ENCODE data around the gene RETN. TPM values are rescaled to one million over a fixed set of nuclear protein-coding genes. Genes with fewer than 3 reads are reported as not detected.

RETN gene
- total RNA-seq, 2 experiments from 2014 or later = not detected

DNA sequence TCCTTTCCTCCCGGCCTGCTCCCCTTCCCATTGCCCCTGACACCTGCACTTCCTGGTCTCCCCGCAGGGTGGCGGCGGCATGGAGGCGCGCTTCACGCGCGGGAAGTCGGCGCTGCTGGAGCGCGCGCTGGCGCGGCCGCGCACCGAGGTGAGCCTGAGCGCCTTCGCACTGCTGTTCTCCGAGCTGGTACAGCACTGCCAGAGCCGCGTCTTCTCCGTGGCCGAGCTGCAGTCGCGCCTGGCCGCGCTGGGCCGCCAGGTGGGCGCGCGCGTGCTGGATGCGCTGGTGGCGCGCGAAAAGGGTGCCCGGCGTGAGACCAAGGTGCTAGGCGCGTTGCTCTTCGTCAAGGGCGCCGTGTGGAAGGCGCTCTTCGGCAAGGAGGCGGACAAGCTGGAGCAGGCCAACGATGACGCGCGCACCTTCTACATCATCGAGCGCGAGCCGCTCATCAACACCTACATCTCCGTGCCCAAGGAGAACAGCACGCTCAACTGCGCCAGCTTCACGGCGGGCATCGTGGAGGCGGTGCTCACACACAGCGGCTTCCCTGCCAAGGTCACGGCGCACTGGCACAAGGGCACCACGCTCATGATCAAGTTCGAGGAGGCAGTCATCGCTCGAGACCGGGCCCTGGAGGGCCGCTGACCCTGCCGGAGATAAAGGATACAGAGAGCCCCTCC lies 13.5 kb downstream of the RETN start:
- H3K27me3 Mint-ChIP-seq = peaks cover 18% of the 10 kb centered on the region
- POLR2A ChIA-PET = no interaction called here
- H3K27ac Mint-ChIP-seq = peak overlapping the region; percentile 90
- H3K9me3 Mint-ChIP-seq = no peaks in the 10 kb centered on the region
- Histone ChIP-seq H3K27me3 (ENCODE audit: control insufficient read depth in 1 of 2, insufficient read depth in 2 of 2, low read length in 2 of 2) (peaks cover 0 to 6% of the 10 kb centered on the region in 2 experiments), H3K4me3 (ENCODE audit: low read length) (peak overlapping the region; percentile 100), H3K36me3 (ENCODE audit: insufficient read depth, low read length) (peaks cover 16% of the 10 kb centered on the region), H3K9me3 (ENCODE audit: control insufficient read depth in 1 of 2, insufficient read depth in 1 of 2, low read length in 2 of 2) (no peaks in the 10 kb centered on the region), H3K27ac (ENCODE audit: low read depth in 1 of 2, low read length in 2 of 2) (peak overlapping the region in 1 of 2 donors; percentile 83), H3K4me1 (ENCODE audit: insufficient read depth, low read length) (peaks cover 42% of the 10 kb centered on the region)
- peaks cover 28% of the 10 kb centered on the region for H3K4me1 Mint-ChIP-seq (ENCODE audit: low read depth)
- peak overlapping the region; percentile 97 for H3K4me3 Mint-ChIP-seq
- no peak for ATAC-seq (ENCODE audit: poor library complexity)
- CTCF ChIA-PET = interaction anchor here (2.2 to 3.1 kb wide), 2 partner anchors 113 to 118 kb away, joined by 30 to 39 read pairs; no protein-coding TSS in a partner anchor
- intact Hi-C loops (cut with DNase I, micrococcal nuclease) = loop anchor here in 1 of 2 experiments (5.0 to 10.0 kb wide), 2 partner anchors 328 to 580 kb away; no protein-coding TSS in a partner anchor
- TF ChIP-seq, protein P1, sequence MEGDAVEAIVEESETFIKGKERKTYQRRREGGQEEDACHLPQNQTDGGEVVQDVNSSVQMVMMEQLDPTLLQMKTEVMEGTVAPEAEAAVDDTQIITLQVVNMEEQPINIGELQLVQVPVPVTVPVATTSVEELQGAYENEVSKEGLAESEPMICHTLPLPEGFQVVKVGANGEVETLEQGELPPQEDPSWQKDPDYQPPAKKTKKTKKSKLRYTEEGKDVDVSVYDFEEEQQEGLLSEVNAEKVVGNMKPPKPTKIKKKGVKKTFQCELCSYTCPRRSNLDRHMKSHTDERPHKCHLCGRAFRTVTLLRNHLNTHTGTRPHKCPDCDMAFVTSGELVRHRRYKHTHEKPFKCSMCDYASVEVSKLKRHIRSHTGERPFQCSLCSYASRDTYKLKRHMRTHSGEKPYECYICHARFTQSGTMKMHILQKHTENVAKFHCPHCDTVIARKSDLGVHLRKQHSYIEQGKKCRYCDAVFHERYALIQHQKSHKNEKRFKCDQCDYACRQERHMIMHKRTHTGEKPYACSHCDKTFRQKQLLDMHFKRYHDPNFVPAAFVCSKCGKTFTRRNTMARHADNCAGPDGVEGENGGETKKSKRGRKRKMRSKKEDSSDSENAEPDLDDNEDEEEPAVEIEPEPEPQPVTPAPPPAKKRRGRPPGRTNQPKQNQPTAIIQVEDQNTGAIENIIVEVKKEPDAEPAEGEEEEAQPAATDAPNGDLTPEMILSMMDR (IDR thresholded peaks at IDR 0.05) = no peak
- H3K36me3 Mint-ChIP-seq (ENCODE audit: low read depth) = peaks cover 21% of the 10 kb centered on the region
- peak in 2 of 14 experiments; percentile 26 to 43 for DNase-seq

DNA sequence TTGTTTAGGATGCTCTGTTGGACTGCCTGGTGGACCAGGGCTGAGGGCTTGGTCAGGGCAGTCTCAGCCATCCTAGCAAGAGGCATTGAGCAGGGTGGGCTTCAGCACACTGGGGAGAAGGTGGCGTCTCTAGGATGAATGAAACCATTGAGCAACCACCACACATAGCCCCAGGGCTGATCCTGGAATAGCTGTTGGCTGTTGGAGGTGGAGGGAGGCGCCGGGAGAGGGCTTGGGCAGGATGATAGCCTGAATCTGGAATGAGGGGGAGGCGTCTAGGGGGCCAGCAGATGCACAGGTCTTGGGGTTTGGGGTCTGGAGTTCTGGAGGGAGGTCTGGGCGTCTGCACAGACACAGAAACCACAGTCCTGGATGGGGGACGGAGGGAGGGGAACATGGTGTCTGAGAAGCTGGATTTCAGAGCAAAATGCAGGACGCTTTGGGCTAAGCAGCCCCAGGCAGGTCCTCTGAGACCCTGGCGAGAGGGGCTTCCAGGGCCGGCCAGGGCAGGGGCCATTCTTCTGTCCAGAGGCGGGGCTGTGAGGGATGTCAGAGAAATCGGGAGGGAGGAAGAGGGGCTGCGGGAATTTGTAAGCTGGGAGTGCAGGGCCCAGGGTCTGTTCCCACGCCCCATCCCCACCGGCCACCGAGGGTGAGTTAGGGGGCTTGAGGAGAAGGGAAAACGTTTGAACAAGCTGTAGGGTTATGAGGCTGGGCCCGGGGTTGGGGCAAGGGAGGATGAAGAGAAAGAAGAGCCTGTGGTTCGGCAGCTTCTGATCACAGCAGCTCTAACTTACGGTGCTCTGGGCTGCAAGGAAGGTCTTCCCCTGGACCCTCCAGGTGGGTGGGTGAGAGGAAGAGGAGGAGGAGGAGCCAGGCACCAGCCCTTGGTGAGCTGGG lies 16.9 kb downstream of the RETN start:
- DNase-seq (no peak), ATAC-seq (ENCODE audit: poor library complexity) (no peak)
- peaks cover 0 to 8% of the 10 kb centered on the region in 2 experiments for H3K9me3 ChIP-seq (ENCODE audit: control insufficient read depth in 1 of 2, insufficient read depth in 1 of 2, low read length in 2 of 2)
- Mint-ChIP-seq H3K36me3 (ENCODE audit: low read depth) (peaks cover 21% of the 10 kb centered on the region), H3K4me3 (no peak overlapping the region), H3K9me3 (no peaks in the 10 kb centered on the region), H3K27me3 (no peaks in the 10 kb centered on the region), H3K4me1 (ENCODE audit: low read depth) (peaks cover 7% of the 10 kb centered on the region), H3K27ac (no peak overlapping the region)
- POLR2A ChIA-PET = interaction anchor here (1.1 to 1.2 kb wide), 2 partner anchors 22 to 107 kb away, joined by 3 read pairs; no protein-coding TSS in a partner anchor
- intact Hi-C loops (cut with DNase I, micrococcal nuclease) = loop anchor here in 1 of 2 experiments (10.0 kb wide), 1 partner anchor 331 kb away; no protein-coding TSS in a partner anchor
- peaks cover 27% of the 10 kb centered on the region for H3K4me1 ChIP-seq (ENCODE audit: insufficient read depth, low read length)
- H3K36me3 ChIP-seq (ENCODE audit: insufficient read depth, low read length) = peaks cover 16% of the 10 kb centered on the region
- no peak overlapping the region for H3K27ac ChIP-seq (ENCODE audit: low read depth in 1 of 2, low read length in 2 of 2)
- TF ChIP-seq, protein P1 (IDR thresholded peaks at IDR 0.05) = no peak
- CTCF ChIA-PET = no interaction called here
- H3K27me3 ChIP-seq (ENCODE audit: control insufficient read depth in 1 of 2, insufficient read depth in 2 of 2, low read length in 2 of 2) = peaks cover 0 to 5% of the 10 kb centered on the region in 2 experiments
- no peak overlapping the region for H3K4me3 ChIP-seq (ENCODE audit: low read length)

DNA sequence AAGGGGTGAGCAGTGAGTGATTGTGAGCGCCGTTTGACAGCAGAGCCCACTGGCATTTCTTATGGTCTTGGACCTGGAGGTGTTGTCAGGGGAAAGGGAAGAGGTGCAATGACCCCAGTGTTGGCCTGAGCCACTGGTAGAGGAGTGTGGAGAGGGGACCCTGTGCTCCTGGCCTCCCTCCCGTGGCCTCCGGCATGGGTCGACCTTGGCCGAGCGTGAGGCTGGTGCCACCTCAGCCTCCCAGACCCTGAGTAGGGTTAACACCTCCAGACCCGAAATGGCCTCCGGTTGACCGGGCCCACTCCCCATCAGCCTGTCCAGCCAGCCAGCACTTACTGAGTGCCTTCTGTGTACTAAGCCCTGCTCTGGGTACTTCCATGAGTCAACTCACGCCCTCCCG lies 18.3 kb downstream of the RETN start:
- H3K27ac ChIP-seq (ENCODE audit: low read depth in 1 of 2, low read length in 2 of 2) = no peak overlapping the region
- no peak overlapping the region for H3K27ac Mint-ChIP-seq
- H3K9me3 Mint-ChIP-seq = no peaks in the 10 kb centered on the region
- peaks cover 0 to 5% of the 10 kb centered on the region in 2 experiments for H3K27me3 ChIP-seq (ENCODE audit: control insufficient read depth in 1 of 2, insufficient read depth in 2 of 2, low read length in 2 of 2)
- no peaks in the 10 kb centered on the region for H3K4me1 Mint-ChIP-seq (ENCODE audit: low read depth)
- peaks cover 10% of the 10 kb centered on the region for H3K36me3 Mint-ChIP-seq (ENCODE audit: low read depth)
- DNase-seq = no peak
- TF ChIP-seq, protein P1 (IDR thresholded peaks at IDR 0.05) = no peak
- no peaks in the 10 kb centered on the region for H3K27me3 Mint-ChIP-seq
- ChIA-PET POLR2A (no interaction called here), CTCF (no interaction called here)
- no peak for ATAC-seq (ENCODE audit: poor library complexity)
- H3K36me3 ChIP-seq (ENCODE audit: insufficient read depth, low read length) = peaks cover 16% of the 10 kb centered on the region
- no peak overlapping the region for H3K4me3 ChIP-seq (ENCODE audit: low read length)
- no peak overlapping the region for H3K4me3 Mint-ChIP-seq
- intact Hi-C loops (cut with DNase I, micrococcal nuclease) = loop anchor here in 1 of 2 experiments (10.0 kb wide), 1 partner anchor 332 kb away; no protein-coding TSS in a partner anchor
- peaks cover 21% of the 10 kb centered on the region for H3K4me1 ChIP-seq (ENCODE audit: insufficient read depth, low read length)
- peaks cover 0 to 8% of the 10 kb centered on the region in 2 experiments for H3K9me3 ChIP-seq (ENCODE audit: control insufficient read depth in 1 of 2, insufficient read depth in 1 of 2, low read length in 2 of 2)
